IMR-90 (cell line): ENCODE measurements around the gene KLHL17. TPM values are rescaled to one million over a fixed set of nuclear protein-coding genes. Genes with fewer than 3 reads are reported as not detected.
A peak's percentile ranks its signal among the peaks of the same experiment; 100 is the strongest.

Experiments used
- ATAC-seq: fragments of 200-7000 bp; cut with Tn5 transposase; 2 replicates; pipeline ENCODE4 v1.9.1; 2020; ENCODE audit warnings: low read depth, mild to moderate bottlenecking, moderate library complexity
- BruUV-seq: library from RNA; stranded (reverse); fragments of 400-500 nt; replicated peaks from 2 replicates; lab custom pipeline; 2021; lab: Mats Ljungman, UMichigan
- CTCF ChIA-PET: fragments of 300-600 bp; formaldehyde crosslinking; extraction: SDS; loops from one replicate; lab custom pipeline; 2021; ENCODE audit warnings: antibody characterized with exemption; lab: Yijun Ruan, JAX
- POLR2A ChIA-PET: fragments of 300-600 bp; sonication (Branson Sonifier 250); formaldehyde crosslinking; loops from one replicate; lab custom pipeline; 2022; ENCODE audit warnings: antibody characterized with exemption; ENCODE audit not compliant: unreplicated experiment; lab: Charles Lee
- DNase-seq: peaks from one replicate; pipeline ENCODE4 v3.0.0; 2013
- H2AFZ ChIP-seq: replicated peaks from 2 replicates; pipeline ENCODE3; 2013; ENCODE audit warnings: low read length, mild to moderate bottlenecking; ENCODE audit not compliant: poor library complexity
- H2AK5ac ChIP-seq: 2 replicates; pipeline ENCODE4 v1.6.1; 2013; ENCODE audit warnings: low read depth, low read length, inconsistent platforms
- H2AK9ac ChIP-seq: replicated peaks from 2 replicates; pipeline ENCODE3; 2013; ENCODE audit warnings: mild to moderate bottlenecking, low read depth, low read length, moderate library complexity; ENCODE audit not compliant: poor library complexity
- H2BK120ac ChIP-seq: 2 replicates; pipeline ENCODE4 v1.6.1; 2013; ENCODE audit warnings: low read depth, low read length, inconsistent platforms
- H2BK15ac ChIP-seq: 3 replicates; pipeline ENCODE4 v1.6.1; 2013; ENCODE audit warnings: low read depth, low read length, inconsistent platforms
- H2BK20ac ChIP-seq: 2 replicates; pipeline ENCODE4 v1.6.1; 2013; ENCODE audit warnings: low read depth, mild to moderate bottlenecking, inconsistent platforms, low read length, moderate library complexity
- H2BK5ac ChIP-seq: 2 replicates; pipeline ENCODE4 v1.6.1; 2013; ENCODE audit warnings: mild to moderate bottlenecking, low read depth, low read length, inconsistent platforms; ENCODE audit not compliant: poor library complexity, severe bottlenecking
- H3K14ac ChIP-seq: replicated peaks from 2 replicates; pipeline ENCODE4 v1.6.1; 2013; ENCODE audit warnings: low read depth, low read length, inconsistent platforms
- H3K18ac ChIP-seq: 2 replicates; pipeline ENCODE4 v1.6.1; 2013; ENCODE audit warnings: low read depth, low read length, control low read depth
- H3K23ac ChIP-seq: 2 replicates; pipeline ENCODE4 v1.6.1; 2013; ENCODE audit warnings: low read depth, low read length, inconsistent platforms
- H3K27ac ChIP-seq: 2 replicates; pipeline ENCODE4 v1.5.1; 2013; ENCODE audit warnings: mild to moderate bottlenecking, control low read depth, low read length; ENCODE audit not compliant: insufficient read depth
- H3K27me3 ChIP-seq: 2 replicates; pipeline ENCODE4 v1.6.1; 2013; ENCODE audit warnings: low read length; ENCODE audit not compliant: control insufficient read depth, insufficient read depth
- H3K36me3 ChIP-seq: 2 replicates; pipeline ENCODE4 v1.6.1; 2013; ENCODE audit warnings: low read length, mixed read lengths; ENCODE audit not compliant: control insufficient read depth, insufficient read depth
- H3K4ac ChIP-seq: 2 replicates; pipeline ENCODE4 v1.6.1; 2013; ENCODE audit warnings: low read depth, low read length, inconsistent platforms
- H3K4me1 ChIP-seq: 2 replicates; pipeline ENCODE4 v1.6.1; 2013; ENCODE audit warnings: low read length, mixed read lengths; ENCODE audit not compliant: control insufficient read depth, insufficient read depth
- H3K4me2 ChIP-seq: 2 replicates; pipeline ENCODE4 v1.6.1; 2013; ENCODE audit warnings: low read depth, mild to moderate bottlenecking, control low read depth, low read length, moderate library complexity
- H3K4me3 ChIP-seq: 2 replicates; pipeline ENCODE4 v1.5.1; 2013; ENCODE audit warnings: low read depth, mild to moderate bottlenecking, control low read depth, low read length, moderate library complexity; ENCODE audit not compliant: insufficient read depth
- H3K56ac ChIP-seq: 2 replicates; pipeline ENCODE4 v1.6.1; 2013; ENCODE audit warnings: low read length, inconsistent platforms; ENCODE audit not compliant: insufficient read depth; ENCODE audit errors: extremely low read depth
- H3K79me1 ChIP-seq, 2 experiments: 2 replicates each; pipeline ENCODE4 v1.6.1; 2013; ENCODE audit warnings: low read length in 2 of 2, inconsistent platforms in 1 of 2, low read depth in 1 of 2
- H3K9ac ChIP-seq: 2 replicates; pipeline ENCODE4 v1.6.1; 2013; ENCODE audit warnings: low read depth, low read length, control low read depth
- H3K9me1 ChIP-seq: 2 replicates; pipeline ENCODE4 v1.6.1; 2013; ENCODE audit warnings: low read length, inconsistent platforms; ENCODE audit not compliant: insufficient read depth
- H3K9me3 ChIP-seq: 2 replicates; pipeline ENCODE4 v1.6.1; 2013; ENCODE audit warnings: low read length; ENCODE audit not compliant: control insufficient read depth, insufficient read depth
- H4K20me1 ChIP-seq: 2 replicates; pipeline ENCODE4 v1.6.1; 2013; ENCODE audit warnings: low read length, inconsistent platforms; ENCODE audit not compliant: insufficient read depth
- H4K5ac ChIP-seq: 2 replicates; pipeline ENCODE4 v1.6.1; 2013; ENCODE audit warnings: mild to moderate bottlenecking, low read depth, low read length, control low read depth
- H4K8ac ChIP-seq, 2 experiments: 2 replicates each; pipeline ENCODE4 v1.6.1; 2013; ENCODE audit warnings: low read depth in 2 of 2, low read length in 2 of 2, control low read depth in 1 of 2, inconsistent platforms in 1 of 2
- H4K91ac ChIP-seq: 2 replicates; pipeline ENCODE4 v1.6.1; 2013; ENCODE audit warnings: low read depth, low read length, inconsistent platforms; ENCODE audit not compliant: insufficient read depth
- CEBPB ChIP-seq: IDR thresholded peaks from 2 replicates; pipeline ENCODE4 v1.6.1; 2012; ENCODE audit warnings: low read depth, low read length, improper control_type of control experiment
- CTCF ChIP-seq: conservative IDR thresholded peaks from 2 replicates; pipeline ENCODE4 v1.5.1; 2012; ENCODE audit warnings: mild to moderate bottlenecking, low read depth, low read length, improper control_type of control experiment
- MAZ ChIP-seq: IDR thresholded peaks from 2 replicates; pipeline ENCODE4 v1.6.1; 2012; ENCODE audit warnings: low read depth, mild to moderate bottlenecking, low read length, improper control_type of control experiment, moderate library complexity, borderline replicate concordance
- POLR2A ChIP-seq: IDR thresholded peaks from 2 replicates; pipeline ENCODE4 v1.6.1; 2012; ENCODE audit warnings: mild to moderate bottlenecking, low read depth, low read length
- SMC3 ChIP-seq: fragments of 150-350 bp; IDR thresholded peaks from 2 replicates; pipeline ENCODE4 v1.6.1; 2016; ENCODE audit warnings: low read depth, mild to moderate bottlenecking, antibody characterized with exemption, low read length, moderate library complexity
- USF2 ChIP-seq: fragments of 150-350 bp; IDR thresholded peaks from 2 replicates; pipeline ENCODE4 v1.6.1; 2017; ENCODE audit warnings: mild to moderate bottlenecking, antibody characterized with exemption, low read length, low read depth
- WGBS, 2 experiments: methylation state at CpG; one replicate each; pipeline versions ENCODE4 v1.1.5 to v1.1.7; 2013; ENCODE audit warnings: missing lambda C conversion rate in 2 of 2; ENCODE audit not compliant: insufficient read length in 1 of 2; ENCODE audit errors: extremely low coverage in 2 of 2; 5-methylcytosine and 5-hydroxymethylcytosine counted together
- dilution Hi-C: fragments of 300-500 bp; cut with HindIII; formaldehyde crosslinking; loops from one replicate; pipeline ENCODE4 v1.14.3; 2018; ENCODE audit warnings: low sequenced_read_pairs; ENCODE audit not compliant: unreplicated experiment
- in situ Hi-C: fragments of 300-500 bp; cut with MboI; formaldehyde crosslinking; loops from 3 replicates; pipeline ENCODE4 v1.14.3; 2019; ENCODE audit warnings: low sequenced_read_pairs, inconsistent platforms, mixed read lengths
- intact Hi-C: fragments of 100-400 bp; cut with micrococcal nuclease; formaldehyde crosslinking; loops from 2 replicates; pipeline ENCODE4 v1.10.0; 2022
- polyA plus RNA-seq, 3 experiments: library from polyadenylated mRNA; depleted of rRNA; stranded (reverse); fragments of >200 nt; gene quantifications; 2 replicates each; pipeline ENCODE4 v1.2.3, GENCODE V29; 2012; ENCODE audit warnings: low replicate concordance in 1 of 3
- total RNA-seq: library from RNA; depleted of rRNA; stranded (reverse); fragments of >200 nt; gene quantifications from 2 replicates; pipeline ENCODE4 v1.2.3, GENCODE V29; 2012

KLHL17 gene
- total and polyA plus RNA-seq, 2 of the 4 experiments (the other 2 are of a cell fraction): 3.4 to 41.0 TPM

GRCh38 chr1:916173-917075 lies 44.0 kb upstream of the KLHL17 start:
- H3K4me3 ChIP-seq: no peak overlapping the region
- H2BK5ac ChIP-seq: no peak overlapping the region
- dilution Hi-C loops (no loop called here), intact Hi-C loops (no loop called here), in situ Hi-C loops (no loop called here)
- H2AFZ ChIP-seq: peak overlapping the region; percentile 58
- no peak overlapping the region for H3K27ac ChIP-seq
- no peak overlapping the region for H2BK120ac ChIP-seq
- H3K9ac ChIP-seq: no peak overlapping the region
- POLR2A ChIA-PET: no interaction called here
- no peak overlapping the region for H2BK15ac ChIP-seq
- DNase-seq: no peak
- peak overlapping the region; percentile 72 for H2AK9ac ChIP-seq
- H4K8ac ChIP-seq: no peak overlapping the region
- no peak overlapping the region for H2AK5ac ChIP-seq
- WGBS, 2 experiments: 34% methylated on average over 12 of the region's 31 CpGs; no CpG with 5 or more reads in 1 of the 2 experiments
- H4K5ac ChIP-seq: no peak overlapping the region
- no TSS peak for BruUV-seq
- no peak overlapping the region; the same call in 1 of the 2 replicates for H3K4me2 ChIP-seq
- H3K9me3 ChIP-seq: no peaks in the 10 kb centered on the region
- CTCF ChIA-PET: no interaction called here
- peak; percentile 40 for ATAC-seq
- no peaks in the 10 kb centered on the region for H3K36me3 ChIP-seq
- H3K14ac ChIP-seq: no peak overlapping the region
- H2BK20ac ChIP-seq: no peak overlapping the region
- no peak for TF ChIP-seq POLR2A
- no peak for TF ChIP-seq USF2
- TF ChIP-seq CEBPB: peak; percentile 42; the same call in 1 of the 2 replicates
- no peak for TF ChIP-seq SMC3
- no peak for TF ChIP-seq MAZ
- no peak for TF ChIP-seq CTCF
- no peaks in the 10 kb centered on the region; the same call in 1 of the 2 replicates for H4K20me1 ChIP-seq
- no peak overlapping the region for H3K23ac ChIP-seq
- H3K4me1 ChIP-seq: peaks cover 17% of the 10 kb centered on the region
- H3K9me1 ChIP-seq: peaks cover 3% of the 10 kb centered on the region
- H3K27me3 ChIP-seq: no peaks in the 10 kb centered on the region; the same call in 1 of the 2 replicates
- peaks cover 2 to 6% of the 10 kb centered on the region in 2 experiments; a peak in 1 of 4 replicates for H3K79me1 ChIP-seq
- no peak overlapping the region for H3K18ac ChIP-seq
- no peak overlapping the region for H4K91ac ChIP-seq
- no peak overlapping the region for H3K56ac ChIP-seq
- H3K4ac ChIP-seq: no peak overlapping the region
